ENCODE data around the gene HUWE1.

DNA sequence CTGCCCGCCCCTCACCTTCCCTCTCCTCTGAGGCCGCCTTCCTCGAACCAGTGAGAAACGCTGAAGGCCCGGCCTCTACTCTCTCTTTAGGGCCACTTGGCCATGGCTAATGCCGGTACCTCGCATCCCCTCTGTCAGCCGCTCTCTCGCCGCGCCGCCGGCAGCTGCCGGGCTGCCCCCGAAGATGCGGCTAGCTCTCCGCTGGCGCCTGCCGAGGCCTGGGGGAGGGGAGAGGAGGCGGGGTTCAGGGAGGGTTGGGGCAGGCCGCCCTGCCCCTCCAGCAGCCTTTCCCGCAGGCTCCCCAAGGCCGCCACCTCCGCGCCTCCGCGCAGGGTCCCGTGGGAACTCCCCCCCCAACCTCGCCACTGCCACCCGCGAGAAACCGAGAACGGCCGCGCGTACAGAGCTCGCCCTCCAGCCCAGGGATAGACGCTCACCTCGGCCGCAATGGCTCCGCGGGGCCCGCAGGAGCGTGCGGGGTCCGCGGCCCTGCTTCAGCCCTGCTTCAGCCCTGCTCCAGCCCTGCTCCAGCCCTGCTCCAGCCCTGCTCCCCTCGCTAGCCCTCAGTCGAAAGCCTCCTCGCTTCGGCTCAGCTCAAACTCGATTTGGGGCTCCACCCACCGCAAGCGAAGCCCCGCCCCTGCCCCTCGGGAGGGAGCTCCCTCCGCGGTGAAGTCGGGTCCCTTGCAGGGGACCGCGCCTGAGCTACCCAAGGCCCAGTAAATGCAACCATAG lies at the start of gene HUWE1:
- TF ChIP-seq, protein P1, sequence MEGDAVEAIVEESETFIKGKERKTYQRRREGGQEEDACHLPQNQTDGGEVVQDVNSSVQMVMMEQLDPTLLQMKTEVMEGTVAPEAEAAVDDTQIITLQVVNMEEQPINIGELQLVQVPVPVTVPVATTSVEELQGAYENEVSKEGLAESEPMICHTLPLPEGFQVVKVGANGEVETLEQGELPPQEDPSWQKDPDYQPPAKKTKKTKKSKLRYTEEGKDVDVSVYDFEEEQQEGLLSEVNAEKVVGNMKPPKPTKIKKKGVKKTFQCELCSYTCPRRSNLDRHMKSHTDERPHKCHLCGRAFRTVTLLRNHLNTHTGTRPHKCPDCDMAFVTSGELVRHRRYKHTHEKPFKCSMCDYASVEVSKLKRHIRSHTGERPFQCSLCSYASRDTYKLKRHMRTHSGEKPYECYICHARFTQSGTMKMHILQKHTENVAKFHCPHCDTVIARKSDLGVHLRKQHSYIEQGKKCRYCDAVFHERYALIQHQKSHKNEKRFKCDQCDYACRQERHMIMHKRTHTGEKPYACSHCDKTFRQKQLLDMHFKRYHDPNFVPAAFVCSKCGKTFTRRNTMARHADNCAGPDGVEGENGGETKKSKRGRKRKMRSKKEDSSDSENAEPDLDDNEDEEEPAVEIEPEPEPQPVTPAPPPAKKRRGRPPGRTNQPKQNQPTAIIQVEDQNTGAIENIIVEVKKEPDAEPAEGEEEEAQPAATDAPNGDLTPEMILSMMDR (IDR thresholded peaks at IDR 0.05): no peak
- TF ChIP-seq POLR2A (IDR thresholded peaks at IDR 0.05): peak in 1 of 2 donors; percentile 7
